GM12878 (cell line): ENCODE data around the gene MDM1.

ENCODE experiments used
- CHD1 ChIP-seq: IDR thresholded peaks from 2 replicates; pipeline ENCODE4 v1.6.1; 2012; ENCODE audit warnings: low read depth, low read length, improper control_type of control experiment
- EP300 ChIP-seq, 2 experiments: fragments of 150-350 bp in 1 of 2; IDR thresholded peaks; 2 replicates each; pipeline ENCODE4 v1.6.1; 2011 to 2012; ENCODE audit warnings: low read depth in 2 of 2, low read length in 2 of 2, borderline replicate concordance in 1 of 2, improper control_type of control experiment in 1 of 2, inconsistent platforms in 1 of 2; ENCODE audit not compliant: control insufficient read depth in 1 of 2
- TCF12 ChIP-seq: IDR thresholded peaks from 2 replicates; pipeline ENCODE4 v1.6.1; 2011; ENCODE audit warnings: low read depth, mild to moderate bottlenecking, low read length
- YY1 ChIP-seq: IDR thresholded peaks from 2 replicates; pipeline ENCODE4 v1.6.1; 2011; ENCODE audit warnings: low read depth, mild to moderate bottlenecking, low read length
- TF ChIP-seq, protein P1 (sequence below), 3 experiments: IDR thresholded peaks in 2 of 3; conservative IDR thresholded peaks in 1 of 3; 2 replicates each; pipeline ENCODE4 v1.5.1; 2011; ENCODE audit warnings: low read depth in 3 of 3, low read length in 3 of 3, mild to moderate bottlenecking in 3 of 3, control low read depth in 2 of 3, moderate library complexity in 2 of 3, inconsistent platforms in 1 of 3, mixed read lengths in 1 of 3; ENCODE audit not compliant: control insufficient read depth in 2 of 3, insufficient read depth in 1 of 3; ENCODE audit errors: extremely low read depth in 1 of 3
- TF ChIP-seq, protein P2 (sequence below): fragments of 450-650 bp; IDR thresholded peaks from 2 replicates; pipeline ENCODE4 v1.6.1; 2017; ENCODE audit warnings: antibody characterized with exemption, mild to moderate bottlenecking, moderate library complexity
- TF ChIP-seq, protein P3 (sequence below): IDR thresholded peaks from 2 replicates; pipeline ENCODE4 v1.6.1; 2012; ENCODE audit warnings: low read depth, low read length, improper control_type of control experiment

DNA sequence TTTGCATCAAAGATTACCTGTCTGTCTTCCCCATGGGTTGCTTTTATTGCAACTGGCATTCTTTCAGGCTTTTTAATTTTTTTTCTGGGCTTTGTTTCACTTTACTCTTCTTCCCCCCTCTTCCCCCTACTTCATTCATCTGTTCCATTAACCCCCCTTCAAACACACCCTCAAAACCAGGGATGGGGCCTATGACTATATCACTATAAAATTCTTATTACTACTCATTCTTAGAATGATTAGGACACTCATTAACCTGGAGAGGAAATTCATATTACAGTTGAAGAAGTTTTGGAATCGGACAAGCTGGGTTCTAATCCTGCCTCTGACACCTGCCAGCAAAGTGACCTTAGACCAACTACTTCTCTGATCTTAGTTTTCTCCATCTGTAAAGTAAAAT, 24.8 kb upstream of the MDM1 start:
- TF ChIP-seq EP300 (IDR thresholded peaks at IDR 0.05; ENCODE audit: borderline replicate concordance in 1 of 2, control insufficient read depth in 1 of 2, low read depth in 2 of 2, low read length in 2 of 2): no peak
- TF ChIP-seq, protein P1, sequence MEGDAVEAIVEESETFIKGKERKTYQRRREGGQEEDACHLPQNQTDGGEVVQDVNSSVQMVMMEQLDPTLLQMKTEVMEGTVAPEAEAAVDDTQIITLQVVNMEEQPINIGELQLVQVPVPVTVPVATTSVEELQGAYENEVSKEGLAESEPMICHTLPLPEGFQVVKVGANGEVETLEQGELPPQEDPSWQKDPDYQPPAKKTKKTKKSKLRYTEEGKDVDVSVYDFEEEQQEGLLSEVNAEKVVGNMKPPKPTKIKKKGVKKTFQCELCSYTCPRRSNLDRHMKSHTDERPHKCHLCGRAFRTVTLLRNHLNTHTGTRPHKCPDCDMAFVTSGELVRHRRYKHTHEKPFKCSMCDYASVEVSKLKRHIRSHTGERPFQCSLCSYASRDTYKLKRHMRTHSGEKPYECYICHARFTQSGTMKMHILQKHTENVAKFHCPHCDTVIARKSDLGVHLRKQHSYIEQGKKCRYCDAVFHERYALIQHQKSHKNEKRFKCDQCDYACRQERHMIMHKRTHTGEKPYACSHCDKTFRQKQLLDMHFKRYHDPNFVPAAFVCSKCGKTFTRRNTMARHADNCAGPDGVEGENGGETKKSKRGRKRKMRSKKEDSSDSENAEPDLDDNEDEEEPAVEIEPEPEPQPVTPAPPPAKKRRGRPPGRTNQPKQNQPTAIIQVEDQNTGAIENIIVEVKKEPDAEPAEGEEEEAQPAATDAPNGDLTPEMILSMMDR (IDR thresholded peaks at IDR 0.05 in 2 of 3, conservative IDR thresholded peaks at IDR 0.05 in 1 of 3; ENCODE audit: control insufficient read depth in 2 of 3, extremely low read depth in 1 of 3, insufficient read depth in 1 of 3, low read depth in 3 of 3, low read length in 3 of 3): no peak
- no peak for TF ChIP-seq YY1
- TF ChIP-seq, protein P2, sequence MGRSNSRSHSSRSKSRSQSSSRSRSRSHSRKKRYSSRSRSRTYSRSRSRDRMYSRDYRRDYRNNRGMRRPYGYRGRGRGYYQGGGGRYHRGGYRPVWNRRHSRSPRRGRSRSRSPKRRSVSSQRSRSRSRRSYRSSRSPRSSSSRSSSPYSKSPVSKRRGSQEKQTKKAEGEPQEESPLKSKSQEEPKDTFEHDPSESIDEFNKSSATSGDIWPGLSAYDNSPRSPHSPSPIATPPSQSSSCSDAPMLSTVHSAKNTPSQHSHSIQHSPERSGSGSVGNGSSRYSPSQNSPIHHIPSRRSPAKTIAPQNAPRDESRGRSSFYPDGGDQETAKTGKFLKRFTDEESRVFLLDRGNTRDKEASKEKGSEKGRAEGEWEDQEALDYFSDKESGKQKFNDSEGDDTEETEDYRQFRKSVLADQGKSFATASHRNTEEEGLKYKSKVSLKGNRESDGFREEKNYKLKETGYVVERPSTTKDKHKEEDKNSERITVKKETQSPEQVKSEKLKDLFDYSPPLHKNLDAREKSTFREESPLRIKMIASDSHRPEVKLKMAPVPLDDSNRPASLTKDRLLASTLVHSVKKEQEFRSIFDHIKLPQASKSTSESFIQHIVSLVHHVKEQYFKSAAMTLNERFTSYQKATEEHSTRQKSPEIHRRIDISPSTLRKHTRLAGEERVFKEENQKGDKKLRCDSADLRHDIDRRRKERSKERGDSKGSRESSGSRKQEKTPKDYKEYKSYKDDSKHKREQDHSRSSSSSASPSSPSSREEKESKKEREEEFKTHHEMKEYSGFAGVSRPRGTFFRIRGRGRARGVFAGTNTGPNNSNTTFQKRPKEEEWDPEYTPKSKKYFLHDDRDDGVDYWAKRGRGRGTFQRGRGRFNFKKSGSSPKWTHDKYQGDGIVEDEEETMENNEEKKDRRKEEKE: no peak
- no peak for TF ChIP-seq CHD1
- TF ChIP-seq, protein P3, sequence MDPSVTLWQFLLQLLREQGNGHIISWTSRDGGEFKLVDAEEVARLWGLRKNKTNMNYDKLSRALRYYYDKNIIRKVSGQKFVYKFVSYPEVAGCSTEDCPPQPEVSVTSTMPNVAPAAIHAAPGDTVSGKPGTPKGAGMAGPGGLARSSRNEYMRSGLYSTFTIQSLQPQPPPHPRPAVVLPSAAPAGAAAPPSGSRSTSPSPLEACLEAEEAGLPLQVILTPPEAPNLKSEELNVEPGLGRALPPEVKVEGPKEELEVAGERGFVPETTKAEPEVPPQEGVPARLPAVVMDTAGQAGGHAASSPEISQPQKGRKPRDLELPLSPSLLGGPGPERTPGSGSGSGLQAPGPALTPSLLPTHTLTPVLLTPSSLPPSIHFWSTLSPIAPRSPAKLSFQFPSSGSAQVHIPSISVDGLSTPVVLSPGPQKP: no peak
- TF ChIP-seq TCF12: no peak
